HG02840 (cell line): ENCODE data around the gene EXO1.
A peak's percentile ranks its signal among the peaks of the same experiment; 100 is the strongest.
"Not testable (repeated sequence)": the region's sequence is repeated elsewhere in the genome, so short reads cannot be mapped to it uniquely, and the experiment has no call there.

Experiments
- ATAC-seq: cut with Tn5 transposase; IDR thresholded peaks from one replicate; pipeline ENCODE4 v1.9.1; 2021; ENCODE audit warnings: mild to moderate bottlenecking, moderate library complexity, moderate number of reproducible peaks; ENCODE audit not compliant: unreplicated experiment, low FRiP score

EXO1 gene

DNA sequence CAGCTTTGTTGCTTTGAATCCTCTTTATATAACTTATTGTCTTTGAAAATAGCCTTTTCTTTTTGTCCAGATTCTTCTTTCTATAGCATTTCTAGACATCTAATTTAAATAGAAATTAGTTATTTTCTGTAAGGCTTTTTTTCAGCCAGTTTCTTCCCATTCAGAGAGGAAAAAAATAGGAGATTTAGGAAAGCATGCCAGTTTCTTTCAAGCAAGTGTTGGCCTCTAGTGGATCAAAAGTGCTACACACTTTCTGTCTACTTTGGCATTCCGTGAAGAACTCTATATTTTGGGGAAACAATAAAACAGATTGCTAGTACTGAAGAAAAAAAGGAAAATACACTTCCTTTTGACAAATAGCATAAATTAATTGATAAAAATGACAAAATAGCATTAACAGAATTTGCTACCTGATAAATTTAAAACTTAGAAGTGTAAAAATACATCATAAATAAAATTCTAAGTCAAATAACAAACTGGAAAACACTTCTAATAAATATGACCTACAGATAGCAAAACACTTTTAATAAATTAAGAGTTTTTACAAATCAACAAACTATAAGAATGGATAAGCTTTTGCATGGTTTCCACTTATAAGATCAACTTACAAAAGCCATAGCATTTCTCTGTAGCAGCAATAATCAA lies 13.1 kb upstream of the EXO1 start:
- no peak for ATAC-seq

DNA sequence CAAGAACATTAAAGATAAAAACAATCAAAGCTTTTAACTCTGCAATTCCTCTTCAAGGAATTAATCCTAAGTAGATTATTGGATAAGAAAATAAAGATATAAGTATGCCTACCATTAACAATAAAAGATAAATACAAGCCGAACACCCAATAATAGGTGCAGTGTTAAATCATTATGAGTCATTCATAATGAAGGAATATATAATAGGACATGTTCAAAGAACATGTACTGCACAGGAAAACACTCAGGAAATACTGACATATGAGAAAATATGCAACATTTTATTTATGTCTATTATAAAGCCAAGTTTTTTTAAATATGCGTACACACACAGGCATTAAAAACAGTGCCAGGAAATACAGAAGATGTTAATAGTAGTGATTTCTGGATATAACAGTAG lies 11.1 kb upstream of the EXO1 start:
- ATAC-seq = no peak

DNA sequence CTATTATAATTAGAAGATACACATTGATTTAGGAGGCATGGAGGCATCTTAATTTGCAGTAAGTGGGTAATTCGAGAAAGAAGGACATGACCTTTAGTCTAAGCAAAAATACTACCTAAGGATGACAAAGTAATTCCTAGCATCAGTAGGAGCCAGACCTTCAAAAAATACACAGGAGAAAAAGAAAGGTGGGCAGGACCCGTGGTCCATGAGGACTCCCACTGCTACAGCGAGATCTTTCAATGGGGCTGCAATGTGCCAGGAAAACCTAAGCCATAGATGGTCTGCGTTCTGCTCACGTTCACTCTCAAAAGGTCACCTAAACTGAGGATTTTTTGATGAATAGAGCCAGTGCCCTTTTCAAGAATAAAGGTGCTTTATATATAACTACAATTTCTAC lies 10.6 kb upstream of the EXO1 start:
- no peak for ATAC-seq

DNA sequence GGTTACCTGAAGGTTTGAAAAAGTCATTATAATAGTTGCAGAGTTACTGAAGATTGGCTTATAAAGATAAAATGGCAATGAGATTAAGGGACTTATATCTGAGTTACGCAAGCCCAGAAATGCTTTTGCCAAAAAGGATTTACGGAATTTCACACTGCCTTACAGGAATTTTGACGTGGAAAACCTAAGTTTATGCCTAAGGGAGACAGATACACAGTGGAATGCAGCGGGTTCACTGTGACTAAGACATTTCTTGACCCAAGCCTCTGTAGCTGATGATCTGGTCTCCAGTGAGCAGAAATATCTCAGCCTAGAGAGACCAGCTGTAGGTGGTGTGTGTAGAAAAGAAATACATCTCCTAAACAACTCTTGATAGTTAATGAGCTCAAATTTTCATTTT lies 10.1 kb upstream of the EXO1 start:
- no peak for ATAC-seq

DNA sequence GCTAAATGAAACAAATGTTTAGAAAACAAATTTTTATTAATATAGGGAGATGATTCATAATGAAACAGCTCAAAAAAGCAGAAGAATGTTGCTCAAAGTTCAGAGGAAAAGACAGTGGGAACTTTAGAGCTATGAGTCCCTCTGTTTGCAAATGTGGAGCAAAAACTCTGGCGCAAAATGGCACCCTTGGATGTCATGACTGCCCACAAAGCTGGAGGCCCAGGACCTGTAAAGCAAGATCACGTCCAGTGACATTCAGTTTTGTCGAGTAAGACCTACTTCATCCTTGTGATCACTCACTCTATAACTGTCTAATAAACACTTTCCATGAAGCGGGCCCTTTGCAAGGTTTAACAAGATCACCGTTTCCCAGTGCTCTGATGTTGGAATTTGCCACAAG lies 9.1 kb upstream of the EXO1 start:
- no peak for ATAC-seq

DNA sequence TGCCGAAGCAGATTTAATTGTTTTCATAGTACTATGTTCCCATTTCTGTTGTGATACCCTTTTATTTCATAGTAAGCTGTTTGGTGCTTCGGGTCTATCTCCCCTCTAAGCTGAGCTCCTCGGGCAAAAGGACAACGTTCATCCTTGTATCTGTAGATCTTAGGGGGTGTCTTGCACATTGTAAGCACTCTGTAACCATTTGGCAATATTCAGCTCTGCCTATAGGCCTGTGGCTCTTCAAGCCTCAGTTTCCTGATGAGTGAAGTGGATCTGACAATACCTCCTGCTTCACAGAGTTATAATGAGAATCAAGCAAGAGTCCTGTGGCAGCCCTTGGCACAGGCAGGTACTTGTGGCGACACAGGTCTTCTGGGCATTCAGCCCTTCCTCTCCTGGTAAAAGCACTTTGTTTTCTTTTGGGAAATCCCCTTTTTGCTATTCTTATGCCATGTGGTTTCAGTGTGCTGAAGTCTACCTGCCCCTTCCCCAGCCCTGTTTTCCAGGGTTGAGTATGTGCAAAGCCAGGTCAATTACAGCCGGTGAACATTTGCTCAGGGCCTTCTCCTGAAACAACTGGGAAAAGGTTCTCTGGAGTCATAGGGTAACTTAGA lies 8.5 kb upstream of the EXO1 start:
- ATAC-seq = no peak

DNA sequence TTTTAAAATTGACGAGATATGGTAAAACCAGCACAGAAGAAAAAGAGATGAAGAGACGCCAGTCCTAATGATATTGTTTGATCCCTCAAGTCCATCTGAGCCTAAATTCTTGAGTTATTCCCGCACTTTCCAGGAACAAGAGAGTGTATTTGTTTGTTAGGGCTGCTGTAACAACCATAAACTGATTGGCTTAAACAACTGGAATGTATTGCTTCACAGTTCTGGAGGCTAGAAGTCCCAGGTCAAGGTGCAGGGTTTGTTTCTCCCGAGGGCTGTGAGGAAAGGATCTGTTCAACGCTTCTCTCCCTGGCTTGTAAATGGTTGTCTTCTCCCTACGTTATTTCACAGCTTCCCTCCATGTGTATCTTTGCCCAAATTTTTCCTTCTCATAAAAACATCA lies 7.8 kb upstream of the EXO1 start:
- no peak for ATAC-seq

DNA sequence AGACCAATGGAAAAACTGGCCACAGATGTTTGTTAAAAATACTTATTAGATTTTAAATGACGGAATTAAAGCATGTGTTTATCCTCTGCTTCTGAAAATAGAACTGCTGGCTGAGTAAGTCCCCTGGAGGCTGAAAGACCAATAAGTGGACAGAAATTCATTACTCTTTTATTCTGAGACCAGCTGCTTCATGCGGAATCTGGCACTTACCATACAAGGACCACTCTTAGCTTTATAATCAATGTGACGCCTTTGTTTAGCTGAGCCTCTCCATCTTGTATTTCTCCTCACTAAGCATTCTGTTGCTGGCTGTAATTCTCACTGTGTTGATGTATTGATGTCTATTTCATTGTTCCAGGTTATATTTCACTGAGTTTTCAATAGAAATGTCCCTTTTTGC lies 6.3 kb upstream of the EXO1 start:
- ATAC-seq = no peak

DNA sequence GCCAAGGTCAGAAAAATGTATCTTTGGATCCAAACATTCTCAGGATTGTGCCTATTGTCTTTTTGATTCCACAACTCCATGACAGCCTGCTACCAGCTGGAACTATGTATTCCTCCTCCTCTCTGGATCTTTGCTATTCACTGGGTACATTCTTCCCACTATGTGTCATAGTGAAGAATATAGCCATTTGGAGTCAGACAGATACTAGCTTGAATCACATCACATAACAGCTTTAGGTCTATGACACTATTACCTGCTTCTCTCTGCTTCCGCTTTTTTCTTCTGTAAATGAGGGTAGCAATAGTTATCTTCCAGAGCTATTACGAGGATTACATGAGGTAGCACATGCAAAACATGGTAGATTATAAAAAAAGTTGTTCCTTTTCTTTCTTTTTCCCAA lies 5.4 kb upstream of the EXO1 start:
- no peak for ATAC-seq

DNA sequence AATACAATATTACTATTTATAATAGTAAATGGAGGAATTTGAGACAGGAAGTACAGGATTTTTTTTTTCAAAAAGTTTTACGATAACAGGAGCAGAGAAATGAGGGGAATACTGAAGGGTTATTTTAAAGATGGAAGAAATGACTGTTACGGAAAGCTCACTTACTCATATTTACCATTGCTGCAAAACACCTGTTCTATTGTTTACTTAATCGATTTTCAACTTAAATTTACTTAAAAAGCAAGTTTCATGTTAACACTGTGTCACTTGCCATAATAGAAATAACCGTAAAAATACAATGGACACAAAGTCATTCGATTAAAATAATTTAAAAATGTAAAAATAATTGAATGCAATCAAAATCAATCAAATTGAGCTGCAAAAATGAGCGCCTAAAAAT lies 3.4 kb upstream of the EXO1 start:
- no peak for ATAC-seq

DNA sequence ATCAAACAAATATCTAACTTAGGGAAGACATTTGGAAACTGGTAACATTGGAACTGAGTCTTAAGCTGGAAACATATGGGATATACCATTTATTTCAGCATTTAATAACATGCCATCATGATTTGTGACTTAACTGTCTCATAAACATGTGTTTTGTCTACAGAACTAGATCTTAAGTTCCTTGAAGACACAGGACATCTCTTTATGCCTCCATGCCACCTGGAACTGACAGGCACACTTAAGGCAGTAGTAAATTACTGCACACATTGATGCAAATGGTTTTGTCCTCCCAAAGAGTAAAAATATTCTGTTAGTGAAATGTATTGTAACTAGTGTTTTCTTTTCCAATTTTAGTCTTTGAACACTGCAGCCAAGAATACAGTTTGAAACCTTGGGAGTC lies 1.6 kb upstream of the EXO1 start:
- no peak for ATAC-seq

DNA sequence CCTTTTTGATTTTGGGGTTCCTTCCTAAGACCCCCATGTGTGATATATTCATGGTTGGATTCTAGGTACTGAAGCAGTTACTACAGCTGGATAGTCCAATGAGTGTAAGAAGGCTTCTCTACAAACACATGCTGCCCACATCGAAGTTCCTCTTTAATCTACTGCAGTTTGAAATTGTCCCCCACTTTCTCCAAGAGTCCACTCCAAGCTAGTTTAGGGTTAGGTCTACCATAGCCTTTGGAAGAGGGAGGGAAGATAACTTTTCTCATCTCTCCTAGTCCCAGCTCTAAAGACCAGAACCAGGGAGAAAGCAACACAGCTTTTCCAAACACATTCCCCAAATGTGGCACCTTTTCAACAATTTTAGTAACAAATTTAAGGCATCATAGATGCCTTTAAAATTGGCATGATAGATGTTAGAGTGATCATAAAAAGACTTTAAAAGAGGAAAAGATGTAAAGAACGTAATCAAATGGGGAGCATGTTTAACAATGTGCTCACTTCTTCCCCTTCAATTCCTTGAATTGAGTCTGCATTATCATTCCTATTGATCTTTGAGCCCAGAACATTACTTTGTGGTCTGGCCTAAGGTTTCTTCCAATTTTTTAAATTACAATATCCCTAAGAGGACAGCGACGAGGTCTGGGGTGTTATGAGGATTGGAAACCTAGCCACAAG lies 1.0 kb upstream of the EXO1 start:
- ATAC-seq = no peak

DNA sequence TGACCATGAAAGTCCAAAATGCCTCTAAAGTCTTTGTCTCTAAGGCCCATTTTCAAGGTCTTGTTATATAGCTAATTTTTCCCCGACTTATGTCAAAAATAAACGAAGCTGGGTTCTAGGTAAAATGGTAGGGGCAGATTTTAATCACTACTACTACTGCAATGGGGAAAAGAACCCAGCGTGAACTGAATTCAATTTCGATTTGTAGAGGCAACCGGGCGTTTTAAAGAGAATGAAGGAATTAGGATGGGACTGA lies 536 bp upstream of the EXO1 start:
- ATAC-seq = no peak

DNA sequence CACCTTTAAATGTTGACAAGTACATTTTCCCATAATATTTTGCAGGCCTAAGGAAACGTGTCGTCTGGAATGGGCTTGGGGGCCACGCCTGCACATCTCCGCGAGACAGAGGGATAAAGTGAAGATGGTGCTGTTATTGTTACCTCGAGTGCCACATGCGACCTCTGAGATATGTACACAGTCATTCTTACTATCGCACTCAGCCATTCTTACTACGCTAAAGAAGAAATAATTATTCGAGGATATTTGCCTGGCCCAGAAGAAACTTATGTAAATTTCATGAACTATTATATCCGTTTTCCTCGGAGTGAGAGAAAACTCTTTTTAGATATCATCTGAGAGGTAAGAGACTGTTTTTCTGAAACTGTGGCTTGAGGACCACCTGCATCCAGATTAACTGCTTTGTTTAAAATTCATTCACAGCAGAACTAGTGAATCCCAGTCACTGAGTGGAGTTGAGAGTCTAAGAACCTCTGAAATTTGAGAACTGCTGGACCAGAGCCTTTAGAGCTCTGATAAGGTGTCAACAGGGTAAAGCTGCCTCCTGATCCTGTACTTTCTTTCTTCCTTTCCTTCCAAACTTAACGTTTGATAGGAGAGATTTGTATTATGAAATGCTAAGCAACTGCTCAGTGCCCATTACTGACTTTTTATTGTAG lies 811 bp downstream of the EXO1 start:
- ATAC-seq = no peak

DNA sequence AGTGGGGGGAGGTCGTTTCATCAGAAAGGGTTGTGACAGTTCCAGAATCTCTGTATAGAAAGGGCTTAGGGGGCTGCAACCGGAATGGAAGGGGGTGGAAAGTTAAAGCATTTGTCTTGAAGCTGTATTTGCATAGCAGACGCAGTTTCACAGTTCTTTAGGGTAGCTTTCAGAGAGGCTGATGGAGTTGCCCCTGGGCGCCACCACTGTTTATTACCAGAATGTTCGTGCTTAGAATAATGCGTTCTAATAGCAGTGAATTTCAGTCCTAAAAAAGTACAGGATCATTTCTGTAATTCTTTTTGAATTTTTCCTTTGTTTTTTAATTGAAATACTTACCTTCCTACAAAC lies 1.3 kb downstream of the EXO1 start:
- no peak for ATAC-seq

DNA sequence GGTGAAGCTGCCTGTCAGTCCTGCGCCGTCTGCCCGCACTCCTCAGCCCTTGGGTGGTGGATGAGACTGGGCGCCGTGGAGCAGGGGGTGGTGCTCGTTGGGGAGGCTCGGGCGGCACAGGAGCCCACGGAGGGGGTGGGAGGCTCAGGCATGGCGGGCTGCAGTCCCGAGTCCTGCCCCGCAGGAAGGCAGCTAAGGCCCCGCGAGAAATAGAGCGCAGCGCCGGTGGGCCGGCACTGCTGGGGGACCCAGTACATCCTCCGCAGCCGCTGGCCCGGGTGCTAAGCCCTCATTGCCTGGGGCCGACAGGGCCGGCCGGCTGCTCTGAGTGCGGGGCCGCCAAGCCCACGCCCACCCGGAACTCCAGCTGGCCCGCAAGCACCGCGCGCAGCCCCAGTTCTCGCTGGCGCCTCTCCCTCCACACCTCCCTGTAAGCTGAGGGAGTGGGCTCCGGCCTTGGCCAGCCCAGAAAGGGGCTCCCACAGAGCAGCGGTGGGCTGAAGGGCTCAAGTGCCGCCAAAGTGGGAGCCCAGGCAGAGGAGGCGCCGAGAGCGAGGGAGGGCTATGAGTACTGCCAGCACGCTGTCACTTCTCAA lies 7.6 kb downstream of the EXO1 start:
- ATAC-seq = not testable (repeated sequence)

DNA sequence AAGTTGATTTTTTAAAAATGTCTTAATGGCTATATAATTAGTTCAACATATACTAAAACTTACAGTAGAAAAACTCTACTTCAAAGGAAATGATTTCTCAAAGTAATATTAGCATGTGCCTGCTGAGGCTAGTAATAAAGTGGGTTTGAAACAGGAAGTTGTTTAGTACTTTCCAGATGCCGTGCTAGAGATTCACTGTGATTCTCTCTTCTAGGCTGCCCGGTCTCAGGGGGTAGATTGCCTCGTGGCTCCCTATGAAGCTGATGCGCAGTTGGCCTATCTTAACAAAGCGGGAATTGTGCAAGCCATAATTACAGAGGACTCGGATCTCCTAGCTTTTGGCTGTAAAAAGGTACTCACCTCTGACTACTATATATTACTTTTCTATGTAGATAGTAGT lies 9.1 kb downstream of the EXO1 start:
- ATAC-seq = peak; percentile 72

DNA sequence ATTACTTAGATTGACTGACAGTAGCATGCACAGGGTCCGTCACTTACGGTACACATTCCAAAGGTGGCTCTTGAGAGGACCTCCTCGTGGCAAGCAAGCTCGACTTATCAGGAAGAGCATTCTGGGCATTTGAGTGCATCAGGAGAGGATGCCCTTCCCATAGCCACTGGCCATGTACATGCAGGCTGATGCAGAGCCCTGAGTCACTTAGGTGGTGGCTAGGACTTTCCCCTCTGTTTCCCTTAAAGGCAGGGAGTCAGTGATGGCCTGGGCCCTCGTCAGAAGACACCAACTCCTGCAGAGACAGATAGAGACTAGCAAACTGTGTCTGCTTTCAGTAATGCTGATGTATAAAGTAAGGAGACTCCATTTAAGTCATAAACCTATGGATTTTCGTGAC lies 12.9 kb downstream of the EXO1 start:
- no peak for ATAC-seq

DNA sequence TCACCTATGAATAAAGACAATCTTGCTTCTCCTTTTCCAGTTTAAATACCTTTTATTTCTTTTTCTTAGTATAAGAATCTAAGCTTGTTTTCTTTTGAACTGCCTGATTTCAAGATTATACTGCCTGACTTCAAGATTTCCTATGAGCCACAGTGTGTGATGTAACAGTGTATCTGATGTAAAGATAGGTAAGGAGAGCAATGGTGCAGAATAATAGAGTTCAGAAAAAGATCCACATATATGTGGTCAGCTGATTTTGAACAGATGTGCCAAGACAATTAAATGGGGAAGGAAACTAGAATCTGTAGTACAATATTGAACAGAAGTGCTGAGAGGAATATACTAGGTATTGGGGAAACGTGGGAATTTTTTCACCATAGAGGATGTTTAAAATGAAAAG lies 21.0 kb downstream of the EXO1 start:
- ATAC-seq = no peak

DNA sequence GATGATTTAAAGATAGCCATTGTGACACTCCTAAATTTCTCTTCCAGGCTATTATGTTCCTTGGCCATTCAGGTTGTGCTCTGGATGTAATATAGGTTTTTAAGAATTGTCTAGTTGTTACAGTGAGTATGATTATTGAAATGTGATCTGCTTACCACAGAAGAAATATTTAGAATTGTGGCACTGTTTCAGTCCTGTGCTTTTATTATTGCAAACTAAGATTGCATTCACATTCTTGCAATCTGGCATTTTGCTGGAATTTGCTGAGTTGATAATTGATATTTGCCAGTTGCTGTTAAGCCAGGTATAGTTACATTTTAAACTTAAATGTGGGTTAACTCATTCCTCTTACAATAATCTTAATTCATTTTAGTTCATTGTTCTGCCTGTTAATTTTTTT lies 22.3 kb downstream of the EXO1 start:
- ATAC-seq = no peak

DNA sequence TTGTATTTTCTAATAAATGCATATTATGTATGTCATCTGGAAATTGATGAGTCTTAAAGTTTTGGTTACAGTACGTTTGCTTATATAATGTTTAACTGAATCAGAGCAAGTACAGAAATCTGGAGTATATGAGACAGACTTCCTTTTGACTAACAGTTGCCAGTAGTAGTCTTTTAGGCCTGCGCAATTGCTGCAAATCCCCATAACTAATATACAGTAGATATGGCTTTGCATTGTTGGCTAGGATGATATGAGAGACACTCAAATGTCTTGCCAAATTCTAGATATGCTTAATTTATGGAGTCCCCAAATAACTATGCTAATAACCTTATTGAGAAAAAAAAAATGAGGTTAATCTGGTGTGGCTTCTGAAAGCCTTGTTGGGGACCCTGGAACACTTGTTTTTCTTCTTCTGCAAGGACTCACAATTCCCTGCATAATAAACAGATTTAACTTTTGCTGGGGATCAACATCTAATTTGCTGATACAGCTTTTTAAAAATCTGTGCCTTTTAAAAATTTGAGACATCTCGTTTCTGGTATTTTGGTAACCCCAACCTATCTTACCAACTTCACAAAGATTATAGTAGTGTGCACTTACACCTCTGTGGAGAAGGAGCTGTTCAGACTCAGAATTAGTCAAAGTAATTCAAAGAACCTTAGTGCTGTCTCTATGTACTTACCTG lies 22.9 kb downstream of the EXO1 start:
- no peak for ATAC-seq
